ENCODE measurements around the gene DRC7.
A peak's percentile ranks its signal among the peaks of the same experiment; 100 is the strongest.

Gene DRC7

DNA sequence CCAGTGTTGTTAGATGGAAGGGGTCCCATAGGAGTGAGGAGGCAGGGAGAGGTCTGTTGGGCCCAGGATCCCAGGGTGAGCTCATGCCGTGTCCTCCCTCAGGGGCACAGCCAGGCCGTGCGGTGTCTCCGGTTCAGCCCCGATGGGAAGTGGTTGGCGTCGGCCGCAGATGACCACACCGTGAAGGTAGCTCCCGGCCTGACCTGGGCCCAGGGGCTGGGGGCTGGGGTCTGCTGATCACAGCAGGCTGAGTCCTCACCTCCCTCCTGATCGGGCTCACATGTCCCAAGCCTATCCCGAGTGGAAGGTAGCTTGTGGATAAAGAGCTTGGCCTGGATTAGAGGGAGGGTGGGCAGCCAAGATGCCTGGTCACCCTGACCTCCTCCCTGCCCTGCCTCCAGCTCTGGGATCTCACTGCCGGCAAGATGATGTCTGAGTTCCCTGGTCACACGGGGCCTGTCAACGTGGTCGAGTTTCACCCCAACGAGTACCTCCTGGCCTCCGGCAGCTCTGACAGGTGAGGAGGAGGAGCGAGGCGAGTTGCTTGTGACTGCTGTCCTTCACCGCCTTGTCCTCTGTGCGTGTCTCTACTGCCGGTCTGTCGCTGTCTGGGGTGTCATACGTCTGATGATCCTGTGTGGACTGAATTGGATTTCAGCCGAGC is 57.1 kb downstream of the DRC7 start:
- no peak for DNase-seq (ENCODE audit: low spot score)

DNA sequence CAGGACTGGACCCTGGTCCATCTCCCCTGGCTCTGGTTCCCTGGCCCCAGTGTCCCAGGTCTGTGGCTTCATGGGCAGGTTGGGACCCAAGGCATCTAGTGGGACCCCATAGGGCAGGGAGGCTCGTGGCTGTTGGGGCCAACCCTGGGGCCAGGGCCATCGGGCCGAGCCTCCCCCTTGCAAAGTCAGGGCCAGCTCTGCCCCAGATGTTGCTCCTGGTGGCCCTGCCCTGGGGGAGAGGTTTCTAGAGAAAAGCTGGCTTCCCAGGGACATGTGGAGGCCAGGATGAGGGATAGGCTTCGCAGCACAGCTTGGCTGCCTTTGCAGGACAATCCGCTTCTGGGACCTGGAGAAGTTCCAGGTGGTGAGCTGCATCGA is 57.6 kb downstream of the DRC7 start:
- DNase-seq (ENCODE audit: low spot score): no peak

DNA sequence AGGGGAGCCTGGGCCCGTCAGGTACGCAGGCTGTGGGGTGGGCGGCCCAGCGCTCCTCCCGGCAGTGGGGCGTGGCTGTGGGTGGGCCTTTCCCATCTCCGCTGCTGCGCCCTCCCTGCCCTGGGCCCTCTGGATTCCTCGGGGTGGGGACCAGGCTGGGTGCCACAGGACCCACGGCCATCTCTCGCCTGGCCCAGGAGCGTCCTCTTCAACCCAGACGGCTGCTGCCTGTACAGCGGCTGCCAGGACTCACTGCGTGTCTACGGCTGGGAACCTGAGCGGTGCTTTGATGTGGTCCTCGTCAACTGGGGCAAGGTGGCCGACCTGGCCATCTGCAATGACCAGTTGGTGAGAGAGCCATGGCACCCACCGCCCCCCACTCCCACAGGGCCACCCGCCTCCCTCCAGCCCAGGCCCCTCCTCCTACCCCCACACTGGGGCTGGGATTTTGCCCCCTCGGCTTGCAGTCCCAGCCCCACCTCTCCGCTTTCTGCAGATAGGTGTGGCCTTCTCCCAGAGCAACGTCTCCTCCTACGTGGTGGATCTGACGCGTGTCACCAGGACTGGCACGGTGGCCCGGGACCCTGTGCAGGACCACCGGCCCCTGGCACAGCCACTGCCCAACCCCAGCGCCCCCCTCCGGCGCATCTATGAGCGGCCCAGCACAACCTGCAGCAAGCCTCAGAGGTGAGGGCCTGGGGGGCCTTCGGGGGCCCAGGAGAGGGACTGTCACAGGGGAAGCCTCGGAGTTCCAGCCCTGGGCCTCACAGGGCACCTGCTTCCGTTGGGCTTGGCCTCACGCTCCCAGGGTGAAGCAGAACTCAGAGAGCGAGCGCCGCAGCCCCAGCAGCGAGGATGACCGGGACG is 58.2 kb downstream of the DRC7 start:
- no peak for DNase-seq (ENCODE audit: low spot score)

DNA sequence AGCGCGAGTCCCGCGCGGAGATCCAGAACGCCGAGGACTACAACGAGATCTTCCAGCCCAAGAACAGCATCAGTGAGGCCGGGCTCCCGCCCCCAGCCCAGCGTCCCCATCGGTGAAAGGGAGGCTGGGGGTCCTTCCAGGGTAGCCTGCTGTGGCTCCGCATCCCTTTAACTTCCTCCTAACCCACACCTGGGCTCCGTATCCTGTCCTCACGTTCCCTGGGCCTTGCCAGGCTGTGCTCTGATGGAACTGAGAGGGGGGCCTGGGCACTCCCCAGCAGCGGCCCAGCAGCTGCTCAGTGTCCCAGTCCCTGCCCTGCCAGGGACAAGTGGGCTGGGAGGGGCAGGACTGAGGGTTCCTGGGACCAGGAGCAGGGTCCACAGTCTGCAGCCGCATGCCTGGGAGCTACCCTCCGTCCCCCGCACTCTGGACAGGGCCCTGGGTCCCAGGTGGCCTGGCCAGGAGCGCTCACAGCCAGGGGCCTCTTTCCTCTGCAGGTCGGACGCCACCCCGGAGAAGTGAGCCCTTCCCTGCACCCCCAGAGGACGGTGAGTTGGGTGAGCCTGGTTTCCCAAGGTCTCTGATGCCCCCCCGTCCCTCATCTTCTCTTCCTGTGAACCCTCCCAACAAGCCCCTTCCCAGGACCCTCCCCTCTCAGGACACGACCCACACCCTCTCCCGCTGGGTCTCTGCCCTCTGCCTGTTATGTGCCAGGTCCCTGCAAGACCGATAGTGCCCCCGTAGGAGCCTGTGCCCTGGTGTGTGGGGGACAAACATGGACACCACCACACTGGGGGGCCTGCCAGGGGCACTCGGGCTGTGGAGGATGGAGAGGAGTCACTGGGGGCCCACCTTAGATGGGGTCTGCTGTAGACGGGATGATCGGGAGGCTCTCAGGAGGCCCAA is 59.1 kb downstream of the DRC7 start:
- DNase-seq (ENCODE audit: low spot score): no peak

DNA sequence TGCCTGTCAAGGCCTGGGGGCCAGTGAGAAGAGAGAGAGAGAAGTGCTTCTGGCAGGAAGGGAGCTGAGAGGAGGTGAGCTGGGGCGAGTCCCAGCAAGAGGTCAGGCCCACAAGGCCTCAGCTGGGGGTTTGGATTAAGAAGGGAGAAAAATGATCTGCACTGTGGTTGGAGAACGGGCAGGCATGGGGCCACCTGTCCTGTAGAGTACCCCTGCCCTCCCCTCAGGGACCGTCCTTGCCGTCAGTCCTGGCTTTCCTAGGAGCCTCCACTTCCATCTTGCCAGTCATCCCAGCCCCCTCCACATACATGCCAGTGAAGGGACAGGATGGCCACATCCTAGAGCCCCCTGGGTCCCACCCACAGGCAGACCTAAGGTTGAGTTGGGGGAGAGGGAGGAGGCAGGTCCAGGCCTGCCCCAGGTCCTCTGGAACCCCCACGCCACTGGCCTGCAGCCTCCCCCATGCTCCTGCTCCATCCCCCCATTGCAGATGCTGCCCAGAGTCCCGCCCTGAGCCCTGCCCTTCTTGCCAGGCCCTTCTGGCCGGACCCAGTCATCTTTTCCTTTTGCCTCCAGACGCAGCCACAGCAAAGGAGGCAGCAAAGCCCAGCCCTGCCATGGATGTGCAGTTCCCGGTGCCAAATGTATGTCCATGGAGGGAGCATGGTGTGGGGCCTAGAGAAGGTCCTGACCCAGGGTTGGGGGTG is 59.9 kb downstream of the DRC7 start:
- DNase-seq (ENCODE audit: low spot score): peak; percentile 30

DNA sequence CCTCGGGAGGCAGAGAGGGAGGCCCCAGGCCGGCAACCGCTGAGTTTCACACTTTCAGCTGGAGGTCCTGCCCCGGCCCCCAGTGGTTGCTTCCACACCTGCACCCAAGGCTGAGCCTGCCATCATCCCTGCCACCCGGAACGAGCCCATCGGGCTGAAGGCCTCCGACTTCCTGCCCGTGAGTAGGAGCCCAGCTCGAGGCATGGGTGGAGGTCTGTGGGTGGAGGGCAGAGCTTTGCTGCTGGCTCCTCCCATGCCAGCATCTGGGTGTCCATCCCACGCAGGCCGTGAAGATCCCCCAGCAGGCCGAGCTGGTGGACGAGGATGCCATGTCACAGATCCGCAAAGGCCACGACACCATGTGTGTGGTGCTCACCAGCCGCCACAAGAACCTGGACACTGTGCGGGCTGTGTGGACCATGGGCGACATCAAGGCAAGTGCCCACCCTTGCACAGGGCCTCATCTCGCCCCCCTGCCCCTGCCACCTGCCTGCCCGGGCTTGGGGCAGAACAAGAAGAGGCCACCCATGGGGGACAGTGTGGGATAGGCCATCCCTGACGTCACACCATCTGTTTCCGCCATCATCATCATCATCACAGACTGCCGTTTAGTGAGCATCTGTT is 60.6 kb downstream of the DRC7 start:
- DNase-seq (ENCODE audit: low spot score): no peak

DNA sequence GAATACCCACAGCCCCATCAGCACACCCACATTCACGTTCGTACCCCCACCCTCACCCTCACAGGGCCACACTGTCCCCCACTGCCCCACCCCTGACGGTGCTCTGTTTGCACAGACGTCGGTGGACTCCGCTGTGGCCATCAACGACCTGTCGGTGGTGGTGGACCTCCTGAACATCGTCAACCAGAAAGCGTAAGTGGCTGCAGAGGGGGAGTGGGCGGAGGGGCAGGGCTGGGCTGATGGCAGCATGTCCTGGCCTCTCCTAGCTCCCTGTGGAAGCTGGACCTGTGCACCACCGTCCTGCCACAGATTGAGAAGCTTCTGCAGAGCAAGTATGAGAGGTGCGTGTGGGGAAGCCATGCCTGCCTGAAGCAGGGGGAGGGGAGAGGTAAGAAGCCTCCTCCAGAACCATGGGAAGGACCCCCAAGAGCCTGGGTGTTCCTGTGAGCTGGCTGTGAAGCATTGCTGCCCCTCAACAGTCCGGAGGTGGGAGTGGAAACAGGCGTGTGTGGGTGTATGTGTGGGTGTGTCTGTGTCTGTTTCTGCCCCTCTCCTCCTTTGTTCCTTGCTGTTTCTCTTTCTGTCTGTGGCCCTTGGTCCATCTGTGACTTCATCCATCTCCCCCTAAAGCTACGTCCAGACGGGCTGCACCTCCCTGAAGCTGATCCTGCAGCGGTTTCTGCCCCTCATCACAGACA is 61.3 kb downstream of the DRC7 start:
- DNase-seq (ENCODE audit: low spot score): no peak

DNA sequence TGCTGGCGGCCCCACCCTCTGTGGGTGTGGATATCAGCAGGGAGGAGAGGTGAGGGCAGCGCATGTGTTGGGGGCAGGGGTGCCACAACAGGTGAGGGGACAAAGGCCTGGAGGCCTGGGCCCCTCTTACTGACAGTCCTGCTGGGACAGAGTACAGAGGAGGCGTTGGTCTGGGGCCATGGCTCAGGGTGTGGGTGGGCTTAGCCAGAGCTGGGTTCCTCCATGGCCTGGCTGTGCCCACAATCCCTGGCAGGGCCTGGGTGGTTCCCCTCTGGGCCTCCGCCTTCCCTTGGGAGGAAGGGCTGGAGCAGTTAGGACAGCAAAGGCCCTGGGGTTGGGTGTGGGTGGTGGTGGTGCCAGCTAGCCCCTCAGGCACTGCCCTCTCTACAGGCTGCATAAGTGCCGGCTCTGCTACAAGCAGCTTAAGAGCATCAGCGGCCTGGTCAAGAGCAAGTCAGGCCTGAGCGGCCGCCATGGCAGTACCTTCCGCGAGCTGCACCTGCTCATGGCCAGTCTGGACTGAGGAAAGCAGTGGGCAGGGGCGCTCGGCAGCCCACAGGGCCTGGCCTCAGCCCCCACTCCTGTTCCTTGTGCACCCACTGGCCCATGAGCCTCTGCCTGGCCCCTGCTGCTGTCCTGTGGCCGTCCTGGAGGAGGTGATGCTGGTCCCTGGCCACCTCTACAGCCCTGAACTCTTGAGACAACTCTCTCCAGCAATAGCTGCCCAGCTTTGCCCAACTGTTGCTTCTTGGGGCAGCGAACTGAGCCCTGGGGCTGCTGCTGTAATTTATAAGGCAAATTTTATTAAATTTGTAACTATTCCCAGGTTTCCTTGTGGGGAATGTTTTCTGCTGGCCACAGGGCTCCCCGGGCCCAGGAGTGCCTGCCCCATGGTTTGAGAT is 62.1 kb downstream of the DRC7 start:
- no peak for DNase-seq (ENCODE audit: low spot score)

DNA sequence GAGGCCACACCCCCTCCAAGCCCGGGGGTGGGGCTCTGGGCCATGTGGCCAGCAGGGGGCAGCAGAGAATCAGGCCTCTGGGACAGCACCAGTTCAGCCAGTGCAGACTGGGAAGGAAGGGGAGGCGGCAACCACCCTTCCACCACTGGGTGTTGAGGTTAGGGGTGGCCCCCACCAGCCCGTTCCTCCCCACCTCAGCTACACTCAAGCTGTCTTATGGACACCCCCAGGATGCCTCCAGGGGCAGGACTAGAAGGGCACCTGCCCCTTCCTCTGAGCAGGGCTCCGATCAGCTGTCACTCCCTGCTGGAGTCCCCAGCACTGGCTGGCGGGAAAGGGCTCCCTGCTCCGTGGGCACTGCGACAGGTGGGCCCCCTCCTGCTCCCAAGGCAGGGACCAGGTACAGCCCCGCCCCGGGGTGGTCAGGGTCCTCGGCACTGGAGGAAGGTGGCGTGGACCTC is 62.8 kb downstream of the DRC7 start:
- peak; percentile 96 for DNase-seq (ENCODE audit: low spot score)

DNA sequence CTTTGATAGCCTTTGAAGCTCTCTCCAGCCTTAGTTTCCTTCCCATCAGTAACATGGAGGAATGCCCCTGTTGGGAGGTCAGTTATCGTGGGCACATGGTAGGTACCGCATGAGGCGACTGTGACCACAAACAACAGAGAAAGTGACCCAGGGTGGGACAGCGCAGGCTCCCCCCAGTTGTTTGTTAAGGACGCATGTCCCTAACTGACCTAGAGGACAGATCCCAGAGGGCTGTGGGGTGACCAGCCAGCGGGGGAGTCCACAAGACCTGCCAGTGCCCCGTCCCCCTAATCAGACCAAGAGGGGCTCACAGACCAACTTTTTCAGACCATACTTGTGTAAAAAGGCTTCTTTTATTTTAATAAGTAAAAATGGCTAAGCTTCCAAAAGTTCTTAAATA is 63.3 kb downstream of the DRC7 start:
- no peak for DNase-seq (ENCODE audit: low spot score)

DNA sequence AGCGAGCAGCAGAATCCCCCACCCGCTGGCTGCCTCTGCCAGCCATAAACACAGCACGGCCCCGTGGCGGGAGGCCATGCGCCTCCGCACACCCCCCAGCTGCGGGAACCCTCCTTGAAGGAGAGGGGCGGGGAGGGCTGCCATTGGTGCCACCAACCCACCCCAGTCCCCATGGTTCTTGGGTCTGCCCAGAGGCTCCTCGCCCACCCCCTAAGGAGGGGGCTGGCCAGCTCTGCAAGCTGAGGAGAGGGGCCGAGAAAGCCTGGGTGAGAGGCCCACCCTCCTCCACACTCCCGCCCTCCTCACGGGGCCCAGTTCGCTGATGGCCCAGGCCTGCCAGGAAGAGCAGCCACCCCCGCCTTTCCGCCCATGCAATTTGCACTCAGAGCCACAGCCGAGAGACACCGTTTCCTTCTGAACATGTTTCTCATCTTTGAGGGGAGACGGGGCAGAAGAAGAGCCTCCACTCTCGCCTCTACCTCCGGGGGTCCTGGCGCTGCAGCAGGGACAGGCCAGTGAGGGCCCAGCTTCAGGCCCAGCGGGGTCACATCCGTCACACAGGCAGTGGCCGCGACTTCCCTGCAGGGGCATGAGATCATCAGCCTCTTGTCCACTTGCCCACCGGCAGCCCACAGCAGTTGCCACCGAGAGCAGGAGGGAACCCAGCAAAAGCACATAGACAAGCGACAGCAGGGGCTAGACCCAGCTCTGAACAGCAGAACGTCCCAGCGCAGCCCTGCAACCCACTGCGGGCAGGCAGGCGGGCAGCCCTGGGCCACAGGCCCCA is 63.9 kb downstream of the DRC7 start:
- DNase-seq (ENCODE audit: low spot score): no peak

DNA sequence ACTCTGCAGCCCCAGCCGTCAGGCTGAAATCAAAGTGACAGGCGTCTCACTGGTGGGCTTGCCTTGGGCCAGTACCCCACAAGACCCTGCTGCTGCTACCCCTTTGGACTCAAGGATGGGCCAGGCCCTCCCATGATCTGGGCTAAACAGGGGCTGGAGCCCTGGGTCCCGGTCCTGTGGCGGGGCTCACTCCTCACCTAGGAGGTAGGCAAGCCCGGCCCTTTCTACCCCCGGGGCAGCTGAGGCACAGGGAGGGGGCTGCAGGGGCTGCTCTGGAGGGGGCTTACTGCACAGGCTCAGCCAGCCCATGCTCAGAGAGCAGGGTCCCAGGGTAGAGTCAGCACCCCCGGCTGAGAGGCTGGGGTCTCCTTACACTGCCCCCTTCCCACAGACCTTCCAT is 64.5 kb downstream of the DRC7 start:
- no peak for DNase-seq (ENCODE audit: low spot score)

DNA sequence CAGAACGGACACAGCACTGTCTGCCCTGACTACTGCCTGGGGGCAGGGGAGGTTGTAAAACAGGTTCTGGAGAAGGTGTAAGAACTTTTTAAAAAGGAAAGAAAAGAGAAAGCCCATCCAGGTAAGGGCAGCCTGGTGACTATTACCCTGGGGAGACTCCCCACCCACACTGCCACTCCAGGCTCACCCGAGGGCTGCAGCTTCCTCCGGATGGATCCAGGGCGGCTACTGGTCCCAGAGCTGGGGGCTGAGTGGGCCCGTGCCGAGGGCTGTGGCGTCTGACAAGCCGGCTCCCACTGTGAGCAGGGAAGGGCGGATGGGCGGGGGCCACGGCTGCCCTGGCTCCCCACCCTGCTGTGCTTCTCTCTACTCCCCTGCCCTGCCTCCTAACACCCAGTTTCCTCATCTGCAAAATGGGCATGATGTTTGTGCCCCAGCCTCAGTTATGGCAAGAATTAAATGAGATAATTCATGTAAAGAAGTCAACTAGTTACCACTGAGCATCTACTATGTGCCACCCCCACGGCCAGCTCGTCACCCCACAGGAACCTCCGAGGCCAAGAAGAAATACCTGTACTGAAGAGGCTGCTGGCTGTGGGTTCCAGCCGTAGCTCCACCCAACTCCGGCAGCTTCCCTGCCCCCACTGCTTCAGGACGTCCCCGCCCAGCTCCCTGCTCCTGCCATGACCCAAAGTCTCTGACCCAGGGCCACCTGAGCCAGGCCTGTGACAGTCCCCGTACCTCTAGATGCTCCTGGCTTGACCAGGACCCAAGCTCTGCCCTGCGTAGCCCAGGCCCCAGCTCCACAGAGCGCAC is 65.1 kb downstream of the DRC7 start:
- DNase-seq (ENCODE audit: low spot score): no peak

DNA sequence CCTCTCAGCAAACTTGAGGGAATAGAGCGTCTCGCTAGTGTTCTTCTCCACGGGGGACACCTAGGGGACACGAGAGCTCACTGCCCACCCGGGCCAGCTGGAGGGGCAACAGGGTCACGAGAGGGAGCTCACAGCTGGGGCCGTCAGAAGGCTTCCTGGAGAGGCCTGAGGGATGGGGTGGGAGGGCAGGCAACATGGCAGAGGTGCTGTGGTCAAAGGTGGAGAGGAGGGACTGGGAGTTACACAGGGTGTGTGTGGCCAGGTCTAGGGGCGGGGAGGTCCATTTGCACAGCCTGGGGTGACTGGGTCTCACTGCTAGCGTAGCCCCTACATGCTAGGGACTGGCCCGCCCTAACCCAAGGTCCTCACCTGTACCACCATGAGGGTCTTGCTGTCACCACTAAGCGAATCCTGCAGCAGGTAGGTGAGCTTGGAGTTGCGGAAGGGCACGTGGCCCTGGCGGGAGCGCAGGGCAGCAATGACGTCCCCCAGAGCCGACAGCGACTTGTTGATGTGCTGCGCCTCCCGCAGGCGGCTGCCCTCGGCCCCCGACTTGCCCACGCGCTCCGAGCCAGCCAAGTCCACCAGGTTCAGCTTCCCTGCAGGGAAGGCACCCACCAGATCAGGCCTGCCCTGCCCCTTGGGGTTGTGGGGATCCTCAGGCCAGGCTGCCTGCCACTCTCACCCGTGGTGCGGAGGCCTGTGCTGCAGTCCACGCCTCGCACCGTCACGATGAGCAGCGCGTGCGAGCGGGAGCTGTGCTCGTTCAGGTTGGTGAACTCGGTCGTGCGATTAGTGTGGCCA is 66.0 kb downstream of the DRC7 start:
- no peak for DNase-seq (ENCODE audit: low spot score)

DNA sequence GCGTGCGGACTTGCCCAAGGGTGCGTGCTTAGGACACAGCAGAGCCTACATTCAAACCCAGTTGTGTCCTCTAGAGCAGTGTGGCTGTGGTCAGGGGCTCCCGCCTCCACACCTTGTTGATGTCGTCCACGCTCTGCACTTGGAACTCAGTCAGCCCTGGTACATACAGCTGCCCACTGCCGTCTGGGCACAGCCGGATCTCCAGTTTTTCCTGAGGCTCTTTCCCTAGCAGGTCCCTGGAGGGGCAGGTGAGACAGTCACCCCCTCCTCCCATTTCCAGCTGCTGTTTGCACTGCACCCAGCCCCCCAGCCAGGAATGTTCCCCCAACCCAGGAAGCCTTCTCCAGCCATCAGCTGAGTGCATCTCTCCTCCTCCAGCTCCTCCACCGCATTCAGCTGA is 66.7 kb downstream of the DRC7 start:
- no peak for DNase-seq (ENCODE audit: low spot score)

DNA sequence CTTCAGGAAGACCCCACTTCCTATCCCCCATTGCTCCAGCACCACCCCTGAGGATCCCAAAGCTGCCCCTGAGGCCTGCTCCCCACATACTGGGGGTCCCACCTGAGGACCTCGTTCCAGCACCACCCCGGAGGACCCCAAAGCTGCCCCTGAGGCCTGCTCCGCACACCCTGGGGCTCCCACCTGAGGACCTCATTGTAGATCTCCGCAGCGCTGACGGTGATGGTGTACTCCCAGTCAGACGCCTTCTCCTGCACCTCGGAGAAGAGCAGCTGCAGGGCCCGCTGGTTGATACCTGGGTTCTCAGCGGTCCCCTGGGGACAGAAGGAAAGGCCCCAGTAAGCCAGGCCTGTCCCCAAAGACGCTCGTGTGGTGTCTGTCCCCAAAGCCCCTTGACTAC is 67.4 kb downstream of the DRC7 start:
- no peak for DNase-seq (ENCODE audit: low spot score)

DNA sequence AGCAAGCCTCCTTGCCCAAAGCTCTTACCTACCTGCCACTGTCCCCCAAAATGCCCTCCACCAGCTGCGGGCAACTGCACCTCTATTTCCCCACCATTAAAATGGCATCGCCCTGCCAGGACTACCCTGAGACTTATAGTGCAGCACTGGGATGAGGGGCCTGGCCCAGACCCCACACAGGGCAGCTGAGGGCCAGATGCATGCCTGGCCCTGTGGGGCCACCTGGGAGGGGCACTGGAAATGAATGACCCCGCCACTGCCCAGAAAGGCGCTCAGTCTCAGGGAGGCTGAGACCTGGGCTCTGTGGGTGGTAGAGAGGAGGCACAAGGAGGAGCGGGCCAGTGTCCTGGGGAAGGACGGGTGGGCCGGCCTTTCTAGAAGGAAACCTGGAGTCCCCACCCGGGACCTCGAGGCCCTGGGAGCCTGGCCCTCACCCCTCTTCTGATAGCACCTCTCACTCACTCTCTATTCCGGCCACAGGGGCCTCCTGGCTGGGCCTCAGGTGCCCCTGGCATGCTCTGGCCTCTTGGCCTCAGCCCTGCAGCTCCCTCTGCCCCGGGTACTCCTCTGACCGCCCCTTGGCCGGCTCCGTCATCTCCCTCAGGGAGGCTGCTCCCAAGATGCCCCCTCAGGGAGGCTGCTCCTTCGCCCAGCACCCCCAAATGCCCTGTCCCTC is 67.9 kb downstream of the DRC7 start:
- DNase-seq (ENCODE audit: low spot score): no peak
